ENCODE results near the gene SRSF6.

The SRSF6 gene

GRCh38 chr20:43438578-43439316, 18.9 kb upstream of the SRSF6 start:
- Histone ChIP-seq H3K36me3 (ENCODE audit: insufficient read depth, low read length) (no peaks in the 10 kb centered on the region), H3K4me3 (ENCODE audit: low read depth in 1 of 2, low read length in 2 of 2) (no peak overlapping the region), H3K27me3 (ENCODE audit: insufficient read depth, low read length, poor library complexity) (peaks cover 25% of the 10 kb centered on the region), H3K27ac (ENCODE audit: low read length) (no peak overlapping the region), H4K20me1 (ENCODE audit: insufficient read depth, low read length) (no peaks in the 10 kb centered on the region), H3K9me3 (ENCODE audit: insufficient read depth, low read length, severe bottlenecking) (no peaks in the 10 kb centered on the region), H3K4me1 (ENCODE audit: insufficient read depth, low read length) (no peaks in the 10 kb centered on the region), H2AFZ (ENCODE audit: low read depth, low read length) (no peak overlapping the region), H3K9ac (ENCODE audit: low read depth, low read length) (no peak overlapping the region), H3K4me2 (ENCODE audit: insufficient read depth, low read length) (no peak overlapping the region), H3K79me2 (ENCODE audit: insufficient read depth, low read length) (no peaks in the 10 kb centered on the region)
- DNase-seq (no peak), ATAC-seq (ENCODE audit: insufficient read depth, low read depth) (no peak)
- no peak for TF ChIP-seq CTCF (IDR thresholded peaks at IDR 0.05; ENCODE audit: borderline replicate concordance, extremely low read depth, low read length, poor library complexity, severe bottlenecking)
- TF ChIP-seq EZH2 (IDR thresholded peaks at IDR 0.05; ENCODE audit: borderline replicate concordance, low read depth, low read length, severe bottlenecking), result no peak

- no peak for ATAC-seq (ENCODE audit: insufficient read depth, low read depth)
- H3K27me3 ChIP-seq (ENCODE audit: insufficient read depth, low read length, poor library complexity), result peaks cover 22% of the 10 kb centered on the region
- no peak overlapping the region for H3K4me2 ChIP-seq (ENCODE audit: insufficient read depth, low read length)
- H4K20me1 ChIP-seq (ENCODE audit: insufficient read depth, low read length), result no peaks in the 10 kb centered on the region
- TF ChIP-seq EZH2 (IDR thresholded peaks at IDR 0.05; ENCODE audit: borderline replicate concordance, low read depth, low read length, severe bottlenecking) (no peak), CTCF (IDR thresholded peaks at IDR 0.05; ENCODE audit: borderline replicate concordance, extremely low read depth, low read length, poor library complexity, severe bottlenecking) (no peak)
- no peaks in the 10 kb centered on the region for H3K36me3 ChIP-seq (ENCODE audit: insufficient read depth, low read length)
- no peaks in the 10 kb centered on the region for H3K79me2 ChIP-seq (ENCODE audit: insufficient read depth, low read length)
- no peak overlapping the region for H2AFZ ChIP-seq (ENCODE audit: low read depth, low read length)
- no peaks in the 10 kb centered on the region for H3K9me3 ChIP-seq (ENCODE audit: insufficient read depth, low read length, severe bottlenecking)
- H3K9ac ChIP-seq (ENCODE audit: low read depth, low read length), result no peak overlapping the region
- H3K4me1 ChIP-seq (ENCODE audit: insufficient read depth, low read length), result no peaks in the 10 kb centered on the region
- no peak overlapping the region for H3K27ac ChIP-seq (ENCODE audit: low read length)
- H3K4me3 ChIP-seq (ENCODE audit: low read depth in 1 of 2, low read length in 2 of 2), result no peak overlapping the region
- DNase-seq, result no peak
Measured at GRCh38 chr20:43440531-43440930, 17.2 kb upstream of the SRSF6 start.

GRCh38 chr20:43442282-43442880, 15.3 kb upstream of the SRSF6 start:
- ATAC-seq (ENCODE audit: insufficient read depth, low read depth), result no peak
- no peak overlapping the region for H2AFZ ChIP-seq (ENCODE audit: low read depth, low read length)

More at GRCh38 chr20:43442282-43442880, 15.3 kb upstream of the SRSF6 start:
- no peak for DNase-seq
- H3K4me3 ChIP-seq (ENCODE audit: low read depth in 1 of 2, low read length in 2 of 2), result no peak overlapping the region
- no peaks in the 10 kb centered on the region for H3K4me1 ChIP-seq (ENCODE audit: insufficient read depth, low read length)
- no peak overlapping the region for H3K27ac ChIP-seq (ENCODE audit: low read length)
- no peaks in the 10 kb centered on the region for H4K20me1 ChIP-seq (ENCODE audit: insufficient read depth, low read length)
- no peak overlapping the region for H3K9ac ChIP-seq (ENCODE audit: low read depth, low read length)
- no peaks in the 10 kb centered on the region for H3K79me2 ChIP-seq (ENCODE audit: insufficient read depth, low read length)
- TF ChIP-seq CTCF (IDR thresholded peaks at IDR 0.05; ENCODE audit: borderline replicate concordance, extremely low read depth, low read length, poor library complexity, severe bottlenecking), result no peak
- no peak for TF ChIP-seq EZH2 (IDR thresholded peaks at IDR 0.05; ENCODE audit: borderline replicate concordance, low read depth, low read length, severe bottlenecking)
- H3K9me3 ChIP-seq (ENCODE audit: insufficient read depth, low read length, severe bottlenecking), result no peaks in the 10 kb centered on the region
- H3K4me2 ChIP-seq (ENCODE audit: insufficient read depth, low read length), result no peak overlapping the region
- peaks cover 6% of the 10 kb centered on the region for H3K27me3 ChIP-seq (ENCODE audit: insufficient read depth, low read length, poor library complexity)
- no peaks in the 10 kb centered on the region for H3K36me3 ChIP-seq (ENCODE audit: insufficient read depth, low read length)
